ENCODE measurements around the gene RLF.

The RLF gene, protein sequence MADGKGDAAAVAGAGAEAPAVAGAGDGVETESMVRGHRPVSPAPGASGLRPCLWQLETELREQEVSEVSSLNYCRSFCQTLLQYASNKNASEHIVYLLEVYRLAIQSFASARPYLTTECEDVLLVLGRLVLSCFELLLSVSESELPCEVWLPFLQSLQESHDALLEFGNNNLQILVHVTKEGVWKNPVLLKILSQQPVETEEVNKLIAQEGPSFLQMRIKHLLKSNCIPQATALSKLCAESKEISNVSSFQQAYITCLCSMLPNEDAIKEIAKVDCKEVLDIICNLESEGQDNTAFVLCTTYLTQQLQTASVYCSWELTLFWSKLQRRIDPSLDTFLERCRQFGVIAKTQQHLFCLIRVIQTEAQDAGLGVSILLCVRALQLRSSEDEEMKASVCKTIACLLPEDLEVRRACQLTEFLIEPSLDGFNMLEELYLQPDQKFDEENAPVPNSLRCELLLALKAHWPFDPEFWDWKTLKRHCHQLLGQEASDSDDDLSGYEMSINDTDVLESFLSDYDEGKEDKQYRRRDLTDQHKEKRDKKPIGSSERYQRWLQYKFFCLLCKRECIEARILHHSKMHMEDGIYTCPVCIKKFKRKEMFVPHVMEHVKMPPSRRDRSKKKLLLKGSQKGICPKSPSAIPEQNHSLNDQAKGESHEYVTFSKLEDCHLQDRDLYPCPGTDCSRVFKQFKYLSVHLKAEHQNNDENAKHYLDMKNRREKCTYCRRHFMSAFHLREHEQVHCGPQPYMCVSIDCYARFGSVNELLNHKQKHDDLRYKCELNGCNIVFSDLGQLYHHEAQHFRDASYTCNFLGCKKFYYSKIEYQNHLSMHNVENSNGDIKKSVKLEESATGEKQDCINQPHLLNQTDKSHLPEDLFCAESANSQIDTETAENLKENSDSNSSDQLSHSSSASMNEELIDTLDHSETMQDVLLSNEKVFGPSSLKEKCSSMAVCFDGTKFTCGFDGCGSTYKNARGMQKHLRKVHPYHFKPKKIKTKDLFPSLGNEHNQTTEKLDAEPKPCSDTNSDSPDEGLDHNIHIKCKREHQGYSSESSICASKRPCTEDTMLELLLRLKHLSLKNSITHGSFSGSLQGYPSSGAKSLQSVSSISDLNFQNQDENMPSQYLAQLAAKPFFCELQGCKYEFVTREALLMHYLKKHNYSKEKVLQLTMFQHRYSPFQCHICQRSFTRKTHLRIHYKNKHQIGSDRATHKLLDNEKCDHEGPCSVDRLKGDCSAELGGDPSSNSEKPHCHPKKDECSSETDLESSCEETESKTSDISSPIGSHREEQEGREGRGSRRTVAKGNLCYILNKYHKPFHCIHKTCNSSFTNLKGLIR (N-terminal part only)

DNA sequence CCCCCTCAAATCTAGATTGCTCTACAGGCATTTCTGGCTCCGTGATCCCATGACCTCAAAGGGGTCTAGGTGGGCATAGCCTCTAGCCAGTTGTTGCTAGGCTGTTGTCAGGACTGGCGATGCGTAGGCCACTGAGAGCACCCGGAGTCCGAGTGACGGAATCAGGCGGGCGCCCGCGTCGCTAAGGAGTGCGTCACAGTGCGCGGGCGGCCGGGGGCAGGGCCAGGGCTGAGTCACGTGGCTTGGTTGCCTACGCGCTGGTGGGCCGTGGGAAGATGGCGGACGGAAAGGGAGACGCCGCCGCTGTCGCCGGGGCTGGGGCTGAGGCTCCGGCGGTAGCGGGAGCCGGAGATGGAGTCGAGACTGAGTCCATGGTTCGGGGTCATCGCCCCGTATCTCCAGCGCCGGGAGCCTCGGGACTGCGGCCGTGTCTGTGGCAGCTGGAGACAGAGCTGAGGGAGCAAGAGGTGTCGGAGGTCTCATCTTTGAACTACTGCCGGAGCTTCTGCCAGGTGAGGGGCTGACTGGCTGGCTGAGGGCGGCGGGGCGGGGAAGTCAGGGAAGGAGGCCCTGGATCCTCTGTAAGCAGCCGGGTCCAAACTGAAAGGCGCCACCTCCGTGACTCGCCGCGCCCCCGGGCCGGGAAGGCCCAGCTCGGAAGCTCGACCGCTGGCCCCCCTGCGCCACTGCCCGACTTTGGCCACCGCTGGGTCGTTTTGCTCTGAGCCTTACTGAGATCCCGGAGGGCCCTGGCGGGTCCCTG lies at the start of gene RLF:
Gene RLF, plus strand, starts transcription at position 263 of the 763 bp plus-strand sequence. Its CDS starts 13 bp downstream, at position 276.
- H3K27me3 Mint-ChIP-seq (ENCODE audit: low read depth): no peaks in the 10 kb centered on the region
- no peaks in the 10 kb centered on the region for H3K9me3 Mint-ChIP-seq
- peaks cover 14% of the 10 kb centered on the region for H3K4me1 Mint-ChIP-seq (ENCODE audit: low read depth)
- H3K36me3 Mint-ChIP-seq (ENCODE audit: low read depth): peaks cover 6% of the 10 kb centered on the region
- H3K27ac Mint-ChIP-seq: peak within 1 kb of the TSS; percentile 45
- H3K4me3 Mint-ChIP-seq: no peak within 1 kb of the TSS

DNA sequence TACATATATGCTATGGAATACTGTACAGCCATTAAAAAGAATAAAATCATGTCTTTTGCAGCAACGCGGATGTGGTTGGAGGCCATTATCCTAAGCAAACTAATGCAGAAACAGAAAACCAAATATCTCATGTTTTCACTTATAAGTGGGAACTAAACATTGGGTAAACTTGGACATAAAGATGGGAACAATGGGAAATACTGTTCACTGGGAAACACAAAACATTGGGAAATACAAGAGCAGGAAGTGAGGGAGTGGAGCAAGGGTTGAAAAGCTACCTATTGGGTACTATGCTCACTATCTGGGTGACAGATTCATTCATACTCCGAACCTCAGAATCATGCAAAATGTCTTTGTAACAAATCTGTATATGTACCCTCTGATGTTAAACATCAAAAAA lies 46.8 kb upstream of the RLF start:
- Mint-ChIP-seq H3K9me3 (peaks cover 32% of the 10 kb centered on the region), H3K4me1 (ENCODE audit: low read depth) (no peaks in the 10 kb centered on the region), H3K27me3 (ENCODE audit: low read depth) (peaks cover 56% of the 10 kb centered on the region), H3K4me3 (no peak overlapping the region), H3K27ac (no peak overlapping the region), H3K36me3 (ENCODE audit: low read depth) (peaks cover 7% of the 10 kb centered on the region)

DNA sequence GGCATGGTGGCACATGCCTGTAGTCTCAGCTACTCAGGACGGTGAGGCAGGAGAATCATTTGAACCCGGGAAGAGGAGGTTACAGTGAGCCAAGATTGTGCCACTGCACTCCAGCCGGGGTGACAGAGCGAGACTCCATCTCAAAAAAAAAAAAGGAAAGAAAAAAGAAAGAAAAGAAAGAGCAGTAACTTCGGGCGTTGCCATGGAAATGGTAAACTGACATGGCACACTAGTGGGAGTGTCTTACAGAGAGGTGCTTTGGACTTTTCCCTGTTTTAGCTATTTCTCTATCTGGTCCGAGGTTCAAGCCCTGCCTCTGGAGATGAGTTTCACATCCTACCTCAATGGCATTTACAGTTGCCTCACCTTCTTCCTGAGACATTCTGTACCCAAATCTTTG lies 41.1 kb upstream of the RLF start:
- H3K27ac Mint-ChIP-seq: no peak overlapping the region
- H3K4me3 Mint-ChIP-seq: no peak overlapping the region
- H3K27me3 Mint-ChIP-seq (ENCODE audit: low read depth): peaks cover 32% of the 10 kb centered on the region
- no peaks in the 10 kb centered on the region for H3K9me3 Mint-ChIP-seq
- no peaks in the 10 kb centered on the region for H3K4me1 Mint-ChIP-seq (ENCODE audit: low read depth)
- H3K36me3 Mint-ChIP-seq (ENCODE audit: low read depth): no peaks in the 10 kb centered on the region

DNA sequence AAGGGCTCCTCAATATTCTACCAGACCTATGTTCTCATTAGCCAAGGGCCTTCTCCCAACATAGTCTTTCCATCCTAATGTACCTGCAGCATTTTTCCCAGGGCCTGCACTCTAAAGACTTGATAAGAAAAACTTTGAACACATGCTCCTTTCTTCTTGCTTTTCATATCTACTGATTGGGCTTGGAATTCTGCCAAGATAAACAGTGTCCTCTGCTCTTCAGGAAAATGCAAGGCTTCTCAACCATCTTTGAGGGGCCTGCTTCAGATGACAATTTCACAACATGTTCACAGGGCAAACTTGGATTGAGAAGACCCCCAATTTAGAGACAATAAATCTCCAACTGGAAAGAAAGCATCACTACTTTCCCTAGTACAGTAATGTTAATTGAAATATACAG lies 38.3 kb upstream of the RLF start:
- peaks cover 19% of the 10 kb centered on the region for H3K27me3 Mint-ChIP-seq (ENCODE audit: low read depth)
- no peak overlapping the region for H3K4me3 Mint-ChIP-seq
- H3K4me1 Mint-ChIP-seq (ENCODE audit: low read depth): no peaks in the 10 kb centered on the region
- H3K27ac Mint-ChIP-seq: no peak overlapping the region
- H3K9me3 Mint-ChIP-seq: no peaks in the 10 kb centered on the region
- H3K36me3 Mint-ChIP-seq (ENCODE audit: low read depth): no peaks in the 10 kb centered on the region

DNA sequence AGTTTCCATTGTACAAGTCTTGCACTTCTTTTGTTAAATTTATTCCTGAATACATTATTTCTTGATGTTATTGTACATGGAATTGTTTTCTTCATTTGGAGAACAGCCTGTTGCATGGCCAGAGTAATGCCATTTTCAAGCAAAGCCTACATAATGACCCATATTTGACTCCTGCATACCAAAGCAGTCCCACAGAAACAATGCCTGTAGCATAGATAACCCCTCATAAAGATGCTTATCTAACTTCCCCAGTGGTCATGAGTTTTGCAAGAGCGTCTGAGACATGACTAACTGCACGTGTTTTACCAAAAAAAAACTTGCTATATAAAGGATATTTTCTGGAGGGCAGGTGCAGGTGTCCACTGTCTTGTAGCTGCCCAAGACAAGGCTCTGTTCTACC lies 30.3 kb upstream of the RLF start:
- Mint-ChIP-seq H3K27ac (no peak overlapping the region), H3K4me3 (no peak overlapping the region), H3K4me1 (ENCODE audit: low read depth) (peaks cover 1% of the 10 kb centered on the region), H3K9me3 (no peaks in the 10 kb centered on the region), H3K27me3 (ENCODE audit: low read depth) (peaks cover 11% of the 10 kb centered on the region), H3K36me3 (ENCODE audit: low read depth) (no peaks in the 10 kb centered on the region)

DNA sequence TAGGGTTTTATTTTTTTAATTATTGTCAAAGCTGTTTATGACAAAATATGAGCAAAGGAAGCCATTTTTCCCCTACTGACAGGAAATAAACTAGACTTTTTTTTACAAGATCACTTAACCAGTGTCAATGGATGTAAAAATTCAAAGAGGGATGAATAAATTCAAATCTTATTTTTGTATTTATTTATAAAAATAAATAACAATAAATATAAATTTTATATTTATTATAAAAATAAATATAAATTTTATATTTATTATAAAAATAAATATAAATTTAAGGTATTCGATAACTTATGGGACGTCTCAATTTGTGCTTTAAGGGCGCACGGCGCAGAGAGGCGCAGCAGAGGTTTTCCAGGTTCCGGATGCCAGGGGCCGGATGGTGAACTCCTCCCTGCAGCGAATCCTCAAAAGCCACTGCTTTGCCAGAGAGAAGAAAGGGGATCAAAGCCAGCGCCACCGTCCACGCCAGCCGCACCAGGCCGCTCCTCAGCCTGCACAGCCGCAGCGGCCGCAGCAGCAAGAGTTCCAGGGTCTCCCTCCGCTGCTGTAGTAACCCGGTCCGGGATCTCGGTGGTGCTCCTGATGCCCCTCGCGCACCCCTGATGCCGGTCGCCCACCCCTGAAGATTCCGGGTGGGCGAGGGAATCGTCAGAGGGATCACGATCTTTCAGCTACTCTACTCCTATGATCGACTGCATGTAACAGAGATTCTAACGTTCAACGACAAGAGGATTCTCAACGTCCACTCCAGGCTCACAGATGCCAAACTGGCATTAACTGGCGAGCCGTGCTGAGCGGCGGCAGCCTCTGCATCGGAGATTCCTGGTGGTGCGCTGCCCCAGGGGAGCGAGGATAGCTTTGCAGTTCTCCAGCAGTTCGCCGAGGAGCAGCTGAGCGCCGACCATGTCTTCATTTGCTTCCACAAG lies 28.5 kb upstream of the RLF start:
- H3K9me3 Mint-ChIP-seq: no peaks in the 10 kb centered on the region
- peaks cover 1% of the 10 kb centered on the region for H3K4me1 Mint-ChIP-seq (ENCODE audit: low read depth)
- H3K27ac Mint-ChIP-seq: no peak overlapping the region
- no peaks in the 10 kb centered on the region for H3K36me3 Mint-ChIP-seq (ENCODE audit: low read depth)
- H3K4me3 Mint-ChIP-seq: no peak overlapping the region
- H3K27me3 Mint-ChIP-seq (ENCODE audit: low read depth): peaks cover 11% of the 10 kb centered on the region

DNA sequence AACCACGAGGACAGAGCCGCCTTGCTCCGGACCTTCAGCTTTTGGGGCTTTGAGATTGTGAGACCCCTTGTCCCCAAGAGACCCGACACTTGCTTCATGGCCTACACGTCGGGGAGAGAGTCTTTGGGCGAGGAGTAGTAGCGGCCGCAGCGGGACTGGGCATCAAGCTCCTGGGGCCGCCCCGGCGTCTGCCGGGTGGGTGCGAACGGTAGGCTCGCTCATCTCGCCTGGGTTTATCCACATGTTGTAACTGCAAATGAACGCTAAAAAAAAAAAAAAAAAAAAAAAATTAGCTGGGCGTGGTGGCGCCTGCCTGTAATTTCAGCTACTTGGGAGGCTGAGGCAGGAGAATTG lies 27.9 kb upstream of the RLF start:
- Mint-ChIP-seq H3K36me3 (ENCODE audit: low read depth) (no peaks in the 10 kb centered on the region), H3K27ac (no peak overlapping the region), H3K9me3 (no peaks in the 10 kb centered on the region), H3K4me1 (ENCODE audit: low read depth) (peaks cover 1% of the 10 kb centered on the region), H3K27me3 (ENCODE audit: low read depth) (peaks cover 11% of the 10 kb centered on the region), H3K4me3 (no peak overlapping the region)

DNA sequence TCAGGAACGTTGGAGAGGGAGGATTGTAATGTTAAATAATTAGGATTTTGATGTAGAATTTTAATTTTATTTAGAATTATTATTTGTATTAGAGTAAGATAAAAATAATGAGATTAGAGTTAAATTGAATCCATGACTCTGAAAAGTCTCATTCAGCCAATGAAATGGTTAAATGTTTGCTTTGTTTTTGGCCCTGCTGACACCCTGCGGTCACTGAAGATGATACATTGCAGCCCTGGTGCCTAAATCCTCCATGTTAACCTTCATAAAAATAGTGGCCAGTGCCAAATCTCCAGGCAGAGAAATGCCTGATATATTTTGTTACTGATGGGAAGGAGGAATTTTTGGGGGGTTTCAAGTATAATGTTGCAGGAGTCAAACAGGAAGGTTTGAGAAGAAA lies 27.3 kb upstream of the RLF start:
- Mint-ChIP-seq H3K9me3 (no peaks in the 10 kb centered on the region), H3K27me3 (ENCODE audit: low read depth) (peaks cover 13% of the 10 kb centered on the region), H3K27ac (no peak overlapping the region), H3K4me3 (no peak overlapping the region), H3K4me1 (ENCODE audit: low read depth) (peaks cover 1% of the 10 kb centered on the region), H3K36me3 (ENCODE audit: low read depth) (no peaks in the 10 kb centered on the region)

DNA sequence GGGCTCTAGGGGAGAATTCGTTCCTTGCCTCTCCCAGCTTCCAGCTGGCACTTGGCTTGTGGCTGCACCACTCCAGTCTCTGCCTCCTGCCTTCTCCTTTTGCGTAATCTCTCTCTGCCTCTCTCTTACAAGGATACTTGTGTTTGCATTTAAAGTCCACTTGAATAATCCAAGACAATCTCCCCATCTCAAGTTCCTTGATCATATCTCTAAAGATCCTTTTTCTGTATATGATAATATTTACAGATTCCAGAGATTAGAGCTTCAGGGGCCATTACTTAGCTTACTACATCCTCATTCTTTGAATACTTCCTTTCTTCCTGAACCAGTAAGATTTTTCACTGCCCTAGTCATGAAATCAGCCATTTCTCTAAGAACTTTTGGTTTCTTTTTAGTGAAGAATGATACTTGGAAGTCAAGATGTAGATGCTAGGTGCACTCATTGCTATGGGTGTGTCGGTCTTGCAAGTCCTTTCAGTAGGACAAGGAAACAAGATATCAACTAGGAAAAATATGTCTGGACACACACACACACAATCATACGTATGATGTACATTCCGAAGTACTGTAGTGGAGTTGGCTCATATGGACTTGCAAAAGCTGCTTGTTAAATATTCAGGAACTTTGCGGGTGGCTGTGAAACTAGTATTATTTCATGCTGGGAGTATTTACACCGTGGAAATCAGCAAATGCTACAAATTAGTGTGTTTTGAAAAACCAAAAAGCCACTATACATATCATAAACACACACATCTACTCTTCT lies 20.8 kb upstream of the RLF start:
- Mint-ChIP-seq H3K27ac (peak overlapping the region; percentile 19), H3K27me3 (ENCODE audit: low read depth) (peaks cover 25% of the 10 kb centered on the region), H3K9me3 (no peaks in the 10 kb centered on the region), H3K4me1 (ENCODE audit: low read depth) (peaks cover 11% of the 10 kb centered on the region), H3K4me3 (peak overlapping the region; percentile 41), H3K36me3 (ENCODE audit: low read depth) (no peaks in the 10 kb centered on the region)

DNA sequence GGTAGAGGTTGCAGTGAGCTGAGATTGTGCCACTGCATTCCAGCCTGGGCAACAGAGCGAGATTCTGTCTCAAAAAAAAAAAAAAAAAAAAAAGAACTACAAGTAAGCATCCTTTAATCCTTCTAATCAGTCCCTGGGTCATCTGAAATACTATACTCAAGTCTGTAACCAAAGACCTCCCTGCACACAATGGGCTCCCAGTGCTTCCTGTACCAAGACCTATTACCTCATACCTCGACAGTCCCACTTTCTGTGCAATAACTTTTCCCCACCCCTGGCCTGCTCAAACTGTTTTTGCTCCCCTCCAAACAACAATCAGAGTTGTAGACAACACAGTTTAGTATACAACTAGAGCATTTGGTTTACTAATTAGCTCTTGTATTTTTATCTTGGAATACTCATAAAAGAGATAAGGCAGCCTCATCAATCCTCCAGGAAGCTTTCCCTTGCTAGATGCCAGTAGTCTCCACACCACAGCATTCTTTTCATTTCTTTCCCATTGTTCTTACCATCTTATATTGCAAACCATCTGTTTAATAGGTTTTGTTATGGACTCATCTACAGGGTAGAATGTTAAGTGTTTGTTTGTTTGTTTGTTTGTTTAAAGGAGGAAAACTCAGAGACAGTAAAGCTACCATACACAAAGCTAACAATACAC lies 19.2 kb upstream of the RLF start:
- Mint-ChIP-seq H3K9me3 (no peaks in the 10 kb centered on the region), H3K4me3 (no peak overlapping the region), H3K4me1 (ENCODE audit: low read depth) (peaks cover 11% of the 10 kb centered on the region), H3K27me3 (ENCODE audit: low read depth) (peaks cover 40% of the 10 kb centered on the region), H3K27ac (no peak overlapping the region), H3K36me3 (ENCODE audit: low read depth) (no peaks in the 10 kb centered on the region)

DNA sequence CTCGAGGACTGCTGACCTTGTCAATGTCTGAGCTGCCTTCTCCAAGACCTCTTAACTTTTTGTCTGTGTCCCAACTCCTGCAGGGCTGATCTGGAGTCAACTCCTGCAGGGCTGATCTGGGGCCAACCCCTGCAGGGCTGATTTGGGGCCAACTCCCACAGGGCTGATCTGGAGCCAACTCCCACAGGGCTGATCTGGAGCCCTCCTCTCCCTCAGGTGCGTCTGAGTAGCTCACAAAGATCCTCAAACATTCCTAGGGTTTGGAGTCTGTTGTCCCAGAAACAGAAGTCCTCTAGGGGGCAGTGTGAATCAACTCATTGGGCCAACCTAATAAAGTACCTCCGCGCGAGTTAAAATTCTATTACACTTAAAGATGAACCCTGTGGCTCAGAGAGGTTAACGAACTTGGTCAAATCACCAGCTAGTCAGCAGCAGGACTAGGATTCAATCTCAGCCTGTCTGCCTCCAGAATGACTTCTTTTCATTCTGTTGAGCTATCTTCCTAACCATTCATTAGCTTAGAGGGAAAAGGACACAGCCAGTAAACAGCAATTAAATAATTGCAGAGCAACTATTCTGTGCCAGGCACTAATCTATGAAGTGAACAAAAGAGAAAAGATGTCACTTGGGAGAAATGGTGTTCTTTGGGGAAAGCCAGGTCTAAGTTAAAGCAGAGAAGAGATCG lies 17.2 kb upstream of the RLF start:
- H3K27ac Mint-ChIP-seq: no peak overlapping the region
- peaks cover 11% of the 10 kb centered on the region for H3K4me1 Mint-ChIP-seq (ENCODE audit: low read depth)
- peaks cover 55% of the 10 kb centered on the region for H3K27me3 Mint-ChIP-seq (ENCODE audit: low read depth)
- no peaks in the 10 kb centered on the region for H3K36me3 Mint-ChIP-seq (ENCODE audit: low read depth)
- no peaks in the 10 kb centered on the region for H3K9me3 Mint-ChIP-seq
- no peak overlapping the region for H3K4me3 Mint-ChIP-seq
